Stimulated activated CD8-positive, alpha-beta memory T cell treated with anti-CD3 and anti-CD28 coated beads, Interleukin-4, amount 100 ng/mL, for 4 hours (primary cell): ENCODE measurements around the gene CGNL1.

Experiments
- DNase-seq, 2 donors: peaks; one replicate each; pipeline ENCODE4 v3.0.0-alpha.2; 2020; ENCODE audit warnings: low read depth in 2 of 2, low spot score in 1 of 2

CGNL1 gene

GRCh38 chr15:57421110-57421509 lies 44.8 kb downstream of the CGNL1 start:
- no peak for DNase-seq

- no peak for DNase-seq
Measured at GRCh38 chr15:57421551-57421950, 45.2 kb downstream of the CGNL1 start.

- no peak for DNase-seq
Measured at GRCh38 chr15:57422113-57422754, 45.9 kb downstream of the CGNL1 start.

- no peak for DNase-seq
Measured at GRCh38 chr15:57423599-57424140, 47.4 kb downstream of the CGNL1 start.

GRCh38 chr15:57424628-57425405 lies 48.5 kb downstream of the CGNL1 start:
- no peak for DNase-seq

GRCh38 chr15:57425842-57426241 lies 49.5 kb downstream of the CGNL1 start:
- DNase-seq, result no peak

DNA sequence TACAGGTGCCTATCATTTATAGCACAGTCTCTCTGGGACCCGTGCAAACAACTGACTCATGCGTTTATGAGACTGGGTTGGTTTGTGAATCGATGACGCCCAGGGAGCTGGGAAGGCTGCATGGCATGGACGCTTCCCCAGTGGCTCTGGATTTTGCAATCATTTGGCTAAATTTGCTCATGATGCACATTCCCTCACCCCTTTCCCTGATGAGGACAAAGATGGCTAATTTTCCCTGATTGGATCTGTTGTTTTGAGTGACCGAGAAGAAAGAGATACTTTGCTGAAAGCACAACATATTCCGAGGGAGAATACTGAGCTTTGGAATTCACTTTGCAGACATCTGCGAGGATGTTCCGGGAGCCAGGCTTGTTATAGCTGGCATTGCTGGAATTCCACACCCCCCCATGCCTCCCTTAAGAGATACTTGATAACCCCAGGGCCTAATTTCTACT lies 51.1 kb downstream of the CGNL1 start:
- DNase-seq, result no peak

- DNase-seq, result no peak
Measured at GRCh38 chr15:57432141-57432741, 55.9 kb downstream of the CGNL1 start.

- DNase-seq, result no peak
Measured at GRCh38 chr15:57436166-57436565, 59.9 kb downstream of the CGNL1 start.

DNA sequence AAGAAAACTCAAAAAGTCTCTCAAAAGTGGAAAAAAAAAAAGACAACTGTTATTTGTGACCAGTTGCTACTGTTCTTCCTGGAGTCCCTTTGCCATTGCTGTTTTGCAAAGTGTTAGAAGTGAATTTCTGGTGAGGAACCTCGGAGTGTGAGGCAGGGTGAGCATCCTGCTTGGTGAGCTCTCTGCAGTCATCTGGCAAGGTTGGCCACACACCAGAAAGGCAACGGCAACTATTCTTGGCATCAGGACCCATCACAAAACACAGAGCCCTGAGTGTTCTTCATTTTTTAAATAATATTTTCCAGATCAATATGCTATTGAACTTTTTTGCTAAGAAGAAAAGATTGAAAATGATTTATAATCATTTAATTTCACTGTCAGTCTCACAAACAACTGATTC lies 60.7 kb downstream of the CGNL1 start:
- no peak for DNase-seq

DNA sequence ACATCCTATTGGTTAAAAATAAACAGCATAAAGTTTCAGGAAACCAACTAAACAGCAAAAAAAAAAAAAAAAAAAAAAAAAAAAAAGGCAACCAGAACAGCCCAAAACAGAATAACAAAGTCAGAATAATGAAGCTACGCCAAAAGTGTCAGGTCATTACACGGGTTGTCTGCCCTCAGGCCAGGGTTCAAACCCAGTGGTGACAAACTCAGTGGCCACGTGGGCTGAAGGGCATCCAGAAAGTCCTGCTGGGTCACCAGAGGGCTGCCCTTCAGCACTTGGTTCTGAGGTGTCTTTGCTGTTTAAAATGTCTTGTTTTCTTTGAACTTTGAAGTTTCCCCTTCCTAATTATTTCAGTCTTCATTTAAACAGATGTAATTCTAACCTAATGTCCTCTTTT lies 61.3 kb downstream of the CGNL1 start:
- DNase-seq, result no peak

DNA sequence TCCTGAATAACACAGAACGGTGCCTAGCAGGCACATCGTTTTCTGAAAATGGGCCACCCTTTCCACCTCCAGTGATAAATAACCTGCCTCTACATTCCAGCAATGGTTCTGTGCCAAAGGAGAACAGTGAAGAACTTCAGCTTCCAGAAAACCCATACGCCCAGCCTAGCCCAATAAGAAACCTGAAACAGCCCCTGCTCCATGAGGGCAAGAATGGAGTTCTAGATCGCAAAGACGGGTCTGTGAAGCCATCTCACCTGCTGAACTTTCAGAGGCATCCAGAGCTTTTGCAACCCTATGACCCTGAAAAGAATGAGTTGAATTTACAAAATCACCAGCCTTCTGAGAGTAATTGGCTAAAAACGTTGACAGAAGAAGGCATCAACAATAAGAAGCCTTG lies 61.9 kb downstream of the CGNL1 start:
- no peak for DNase-seq

GRCh38 chr15:57439128-57440027 lies 63.1 kb downstream of the CGNL1 start:
- DNase-seq, result no peak

- no peak for DNase-seq
Measured at GRCh38 chr15:57440167-57440566, 63.9 kb downstream of the CGNL1 start.

GRCh38 chr15:57440799-57441198 lies 64.5 kb downstream of the CGNL1 start:
- DNase-seq, result no peak

DNA sequence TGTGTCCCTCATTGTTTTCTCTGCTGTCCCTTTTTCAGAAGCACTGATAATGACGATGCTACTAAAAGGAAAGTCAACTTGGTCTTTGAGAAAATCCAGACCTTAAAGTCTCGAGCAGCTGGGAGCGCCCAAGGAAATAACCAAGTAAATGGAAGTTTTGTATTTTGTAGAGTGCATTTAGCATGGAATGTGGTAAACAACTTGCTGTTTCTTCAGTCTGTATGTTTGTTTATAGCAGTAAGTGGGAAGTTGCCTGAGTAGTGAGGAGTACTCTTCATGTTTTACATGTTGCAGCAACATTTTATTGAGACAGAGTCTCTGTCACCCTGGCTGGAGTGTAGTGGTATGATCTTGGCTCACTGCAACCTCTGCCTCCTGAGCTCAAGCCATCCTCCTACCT lies 66.0 kb downstream of the CGNL1 start:
- no peak for DNase-seq

GRCh38 chr15:57443486-57443885 lies 67.2 kb downstream of the CGNL1 start:
- DNase-seq, result no peak

GRCh38 chr15:57444877-57445513 lies 68.7 kb downstream of the CGNL1 start:
- DNase-seq, result no peak

- no peak for DNase-seq
Measured at GRCh38 chr15:57445872-57446271, 69.6 kb downstream of the CGNL1 start.

- no peak for DNase-seq
Measured at GRCh38 chr15:57446393-57446792, 70.1 kb downstream of the CGNL1 start.

GRCh38 chr15:57451555-57451954 lies 75.2 kb downstream of the CGNL1 start:
- DNase-seq, result no peak
